T1000 (cell line): ENCODE data around the gene PPT1.

Experiments
- DNase-seq: peaks from one replicate; lab custom pipeline; 2025; ENCODE audit warnings: mixed read lengths; lab: John Stamatoyannopoulos, UW

PPT1 gene

DNA sequence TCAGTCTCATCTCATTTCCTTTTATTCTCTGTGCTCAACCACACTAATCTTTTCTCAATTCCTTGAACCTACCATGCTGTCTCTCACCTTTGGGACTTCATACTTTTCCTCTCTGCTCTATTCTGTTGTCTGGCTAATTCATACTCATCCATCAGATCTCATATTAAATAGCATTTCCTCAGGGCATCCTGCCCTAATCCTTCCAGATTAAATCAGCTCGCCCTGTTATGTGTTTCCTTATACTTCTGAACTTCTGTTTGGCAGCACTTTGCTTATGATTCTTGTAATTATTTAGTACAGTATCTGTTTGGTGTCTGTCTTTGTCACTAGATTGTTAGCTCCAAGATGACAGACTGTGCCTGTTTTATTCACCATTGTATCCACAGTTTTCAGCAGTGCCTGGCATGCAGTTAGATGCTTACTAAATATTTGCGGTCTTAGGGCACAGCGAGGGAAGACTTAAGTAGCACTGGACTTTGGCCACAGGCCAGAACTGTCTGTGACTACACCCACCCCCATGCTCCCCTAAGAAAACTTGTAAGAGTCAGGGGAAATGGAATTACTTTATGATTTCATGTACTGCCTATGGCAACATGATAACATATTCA lies 66.4 kb downstream of the PPT1 start:
- DNase-seq, result no peak

DNA sequence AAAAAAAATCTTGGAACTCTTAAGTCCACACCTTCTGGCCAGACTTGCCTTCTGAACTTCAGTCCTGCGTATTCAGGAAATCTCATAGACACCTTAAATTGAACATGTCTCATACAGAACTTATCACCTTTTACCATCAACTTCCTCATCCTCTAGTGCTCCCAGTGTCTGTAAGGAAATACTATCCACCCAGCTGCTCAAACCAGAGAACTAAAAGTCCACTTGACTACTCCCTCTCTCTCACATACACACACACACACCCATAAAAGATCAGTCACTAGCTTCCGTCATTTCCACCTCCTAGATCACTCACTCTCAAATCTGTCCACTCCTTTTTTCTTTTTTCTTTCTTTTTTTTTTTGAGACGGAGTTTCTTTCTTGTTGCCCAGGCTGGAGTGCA lies 67.4 kb downstream of the PPT1 start:
- no peak for DNase-seq

DNA sequence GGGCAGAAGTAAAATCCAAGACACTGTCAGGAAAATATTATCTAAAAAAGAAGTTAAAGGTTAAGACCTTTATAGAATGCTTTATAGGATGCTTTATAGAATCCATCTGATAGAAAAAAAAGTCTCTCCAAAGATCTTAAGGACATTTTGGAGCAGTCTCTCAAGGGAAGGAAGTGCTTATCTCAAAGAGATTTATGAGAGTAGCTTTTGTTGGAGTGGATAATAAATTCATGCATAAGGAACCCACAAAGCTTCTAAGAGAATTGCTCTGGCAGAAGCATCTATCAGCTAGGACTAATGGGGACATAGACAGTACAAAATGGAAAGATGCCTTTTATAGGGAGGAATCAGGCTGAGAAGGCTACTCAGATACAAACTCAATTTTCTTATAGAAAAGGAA lies 69.4 kb downstream of the PPT1 start:
- DNase-seq, result no peak

DNA sequence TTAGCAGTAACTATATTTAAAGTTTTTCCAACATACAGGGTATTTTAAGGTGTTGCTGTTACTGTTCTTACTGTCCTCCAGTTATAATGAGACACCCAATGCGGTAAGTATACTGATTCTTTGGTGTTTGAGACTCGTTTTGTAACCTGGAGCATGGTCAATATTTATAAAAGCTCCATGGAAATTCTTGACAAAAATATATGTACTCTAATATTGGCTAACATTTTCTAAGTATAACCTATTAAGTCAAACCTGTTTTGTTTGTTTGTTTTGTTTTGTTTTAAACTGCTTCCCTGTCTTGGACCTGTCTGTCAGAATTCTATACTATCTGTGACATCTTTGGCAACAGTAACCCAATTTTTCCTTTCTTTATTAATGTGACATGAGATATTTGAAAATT lies 72.4 kb downstream of the PPT1 start:
- no peak for DNase-seq

- DNase-seq, result no peak
Observed at GRCh38 chr1:40023379-40023944, 73.6 kb downstream of the PPT1 start.
